K562 (cell line): ENCODE measurements around the gene BARHL2. TPM values are rescaled to one million over a fixed set of nuclear protein-coding genes. Genes with fewer than 3 reads are reported as not detected.

Source experiments
- ATAC-seq: fragments of 200-7000 bp; cut with Tn5 transposase; 3 replicates; pipeline ENCODE4 v1.9.1; 2020; ENCODE audit warnings: moderate library complexity
- BruUV-seq: library from RNA; stranded (reverse); fragments of 400-500 nt; replicated peaks from 2 replicates; lab custom pipeline; 2021; lab: Mats Ljungman, UMichigan
- CTCF ChIA-PET: fragments of 300-600 bp; formaldehyde crosslinking; extraction: SDS; loops from one replicate; lab custom pipeline; 2021; ENCODE audit warnings: low intra/inter-chr PET ratio; lab: Yijun Ruan, JAX
- POLR2A ChIA-PET: fragments of 300-600, 350-650 bp; sonication (Branson Sonifier 250); formaldehyde crosslinking; extraction: SDS; loops from one replicate; lab custom pipeline; 2021; ENCODE audit warnings: antibody characterized with exemption, inconsistent platforms; lab: Yijun Ruan, JAX
- DNase-seq, 4 experiments: peaks; one replicate each; pipeline versions ENCODE4 v3.0.0 to v3.0.0-alpha.2; 2011 to 2018; ENCODE audit warnings: low spot score in 3 of 4, mixed read lengths in 3 of 4; ENCODE audit errors: extremely low read depth in 1 of 4
- FAIRE-seq: peaks from 2 replicates; lab custom pipeline; 2011; peaks lifted over from hg19 to GRCh38; lab: Jason Lieb, UNC
- H2AFZ ChIP-seq: 2 replicates; pipeline ENCODE4 v1.6.0; 2011; ENCODE audit warnings: low read depth, low read length, control low read depth, inconsistent platforms
- H3K27ac ChIP-seq: fragments of 200-600 bp; 3 replicates; pipeline ENCODE4 v1.8.0; 2011; ENCODE audit warnings: low read depth, mild to moderate bottlenecking, control low read depth, inconsistent platforms, low read length, moderate library complexity, mixed read lengths; ENCODE audit errors: extremely low read depth
- H3K27me3 ChIP-seq, 2 experiments: fragments of 300-600 bp in 1 of 2; 2 replicates in 1 of 2; 3 replicates in 1 of 2; pipeline versions ENCODE4 v1.6.0 to v1.8.0; 2011; ENCODE audit warnings: inconsistent platforms in 2 of 2, low read length in 2 of 2, mild to moderate bottlenecking in 1 of 2, mixed read lengths in 1 of 2, moderate library complexity in 1 of 2; ENCODE audit not compliant: control insufficient read depth in 2 of 2, insufficient read depth in 2 of 2
- H3K36me3 ChIP-seq: fragments of 300-600 bp; 3 replicates; pipeline ENCODE4 v1.8.0; 2011; ENCODE audit warnings: mild to moderate bottlenecking, low read length, inconsistent platforms; ENCODE audit not compliant: control insufficient read depth, insufficient read depth
- H3K4me1 ChIP-seq, 2 experiments: fragments of 200-600 bp in 1 of 2; replicated peaks in 1 of 2; 2 replicates in 1 of 2; 3 replicates in 1 of 2; pipeline versions ENCODE4 v1.5.1 to v1.8.0; 2011; ENCODE audit warnings: inconsistent platforms in 2 of 2, low read length in 2 of 2, mild to moderate bottlenecking in 1 of 2, mixed read lengths in 1 of 2, moderate library complexity in 1 of 2; ENCODE audit not compliant: control insufficient read depth in 2 of 2, insufficient read depth in 2 of 2
- H3K4me2 ChIP-seq: 2 replicates; pipeline ENCODE4 v1.6.1; 2011; ENCODE audit warnings: low read length, control low read depth, inconsistent platforms, mixed read lengths; ENCODE audit not compliant: insufficient read depth
- H3K4me3 ChIP-seq: fragments of 200-600 bp; sonication (generic), shearing (Covaris generic); 2 replicates; pipeline ENCODE4 v1.5.1; 2016; ENCODE audit warnings: control low read depth, inconsistent platforms
- H3K79me2 ChIP-seq: fragments of 200-600 bp; 3 replicates; pipeline ENCODE4 v1.8.0; 2011; ENCODE audit warnings: low read length, inconsistent platforms; ENCODE audit not compliant: control insufficient read depth, insufficient read depth
- H3K9ac ChIP-seq, 2 experiments: 2 replicates each; pipeline versions ENCODE4 v1.6.0 to v1.6.1; 2011; ENCODE audit warnings: low read depth in 2 of 2, low read length in 2 of 2, control low read depth in 1 of 2, inconsistent platforms in 1 of 2, mild to moderate bottlenecking in 1 of 2, mixed read lengths in 1 of 2; ENCODE audit not compliant: insufficient read depth in 1 of 2
- H3K9me1 ChIP-seq: one replicate; pipeline ENCODE4 v1.6.0; 2011; ENCODE audit warnings: inconsistent platforms, mild to moderate bottlenecking, low read length, moderate library complexity; ENCODE audit not compliant: control insufficient read depth, insufficient read depth
- H3K9me3 ChIP-seq: replicated peaks from 2 replicates; pipeline ENCODE4 v1.5.1; 2011; ENCODE audit warnings: low read depth, low read length, inconsistent platforms; ENCODE audit not compliant: control insufficient read depth, insufficient read depth
- H4K20me1 ChIP-seq: replicated peaks from 2 replicates; pipeline ENCODE4 v1.6.1; 2011; ENCODE audit warnings: low read length, inconsistent platforms, mixed read lengths; ENCODE audit not compliant: control insufficient read depth, insufficient read depth
- ADNP ChIP-seq: fragments of 200-800 bp; sonication (Bioruptor generic); IDR thresholded peaks from 2 replicates; pipeline ENCODE4 v1.6.1; 2016; ENCODE audit warnings: missing genetic modification characterization, missing compliant biosample characterization
- CBFB ChIP-seq: sonication (generic); formaldehyde crosslinking; IDR thresholded peaks from 2 replicates; pipeline ENCODE4 v1.4.0; 2020; ENCODE audit warnings: mild to moderate bottlenecking, missing genetic modification reagents
- CBX3 ChIP-seq, 2 experiments: IDR thresholded peaks; 1 replicate in 1 of 2; 2 replicates in 1 of 2; pipeline ENCODE4 v1.6.1; 2012; ENCODE audit warnings: inconsistent platforms in 2 of 2, low read length in 2 of 2, borderline replicate concordance in 1 of 2, control low read depth in 1 of 2
- KDM1A ChIP-seq, 2 experiments: fragments of 450-650 bp; IDR thresholded peaks; 2 replicates each; pipeline ENCODE4 v1.6.1; 2016; ENCODE audit warnings: mild to moderate bottlenecking in 2 of 2
- MAFK ChIP-seq: IDR thresholded peaks from 2 replicates; pipeline ENCODE4 v1.6.1; 2011; ENCODE audit warnings: low read length, improper control_type of control experiment
- SNAPC5 ChIP-seq: fragments of 250-450 bp; sonication (Bioruptor Pico); IDR thresholded peaks from 2 replicates; pipeline ENCODE4 v1.8.0; 2021; ENCODE audit warnings: moderate library complexity, mild to moderate bottlenecking, inconsistent platforms
- ZFP91 ChIP-seq: sonication (generic); formaldehyde crosslinking; IDR thresholded peaks from 2 replicates; pipeline ENCODE4 v1.8.0; 2022; ENCODE audit warnings: mild to moderate bottlenecking, missing genetic modification reagents
- WGBS: fragments of 100-300 bp; shearing (Covaris generic); methylation state at CpG from one replicate; pipeline ENCODE4 v1.1.6; 2016; ENCODE audit warnings: low coverage, mixed read lengths; ENCODE audit not compliant: insufficient coverage; ENCODE audit errors: missing lambda C conversion rate; 5-methylcytosine and 5-hydroxymethylcytosine counted together
- in situ Hi-C: fragments of 300-500 bp; cut with MboI; formaldehyde crosslinking; loops from 4 replicates; pipeline ENCODE4 v1.15.0; 2018; ENCODE audit warnings: inconsistent platforms, mixed read lengths
- intact Hi-C: fragments of 100-400 bp; cut with micrococcal nuclease; formaldehyde crosslinking; loops from 2 replicates; pipeline ENCODE4 v1.14.2; 2022
- polyA plus RNA-seq, 8 experiments: library from polyadenylated mRNA; depleted of rRNA in 4 of 8; stranded (reverse) in 5 of 8; unstranded in 3 of 8; fragments of >200 nt; fragmentation: Nextera tagmentation in 2 of 8; fragmentation: Illumina TruSeq in 1 of 8; extraction: Ambion mirVana in 2 of 8; extraction: Trizol in 1 of 8; gene quantifications; 2 replicates each; pipeline versions ENCODE4 v1.2.1 to v1.2.3, GENCODE V29; 2011 to 2014; ENCODE audit warnings: inconsistent platforms in 1 of 8, missing spikeins in 1 of 8
- total RNA-seq, 7 experiments: library from RNA; depleted of rRNA in 6 of 7; stranded (reverse); fragments of >200 nt in 6 of 7; fragmentation: Illumina TruSeq in 2 of 7; extraction: Trizol in 2 of 7; gene quantifications; 2 replicates each; pipeline versions ENCODE4 v1.2.1 to v1.2.3, GENCODE V29; 2011 to 2021; ENCODE audit warnings: low replicate concordance in 1 of 7
- TF ChIP-seq, protein P1 (sequence below), 2 experiments: fragments of 450-650 bp in 1 of 2; sonication (generic) in 1 of 2; formaldehyde crosslinking in 1 of 2; IDR thresholded peaks in 1 of 2; conservative IDR thresholded peaks in 1 of 2; 2 replicates each; pipeline versions ENCODE4 v1.6.1 to v1.8.1; 2016 to 2023; ENCODE audit warnings: mild to moderate bottlenecking in 2 of 2, moderate library complexity in 2 of 2, inconsistent platforms in 1 of 2, missing genetic modification reagents in 1 of 2
- TF ChIP-seq, protein P2 (sequence below), 2 experiments: fragments of 450-650 bp in 1 of 2; IDR thresholded peaks; 2 replicates each; pipeline ENCODE4 v1.6.1; 2011 to 2017; ENCODE audit warnings: low read depth in 2 of 2, antibody characterized with exemption in 1 of 2, borderline replicate concordance in 1 of 2, low read length in 1 of 2, mild to moderate bottlenecking in 1 of 2, mixed read lengths in 1 of 2; ENCODE audit not compliant: control insufficient read depth in 1 of 2

The BARHL2 gene
- total and polyA plus RNA-seq, 9 of the 15 experiments (the other 6 are each of a cell fraction or from before 2014, with no cell fraction given): 0.06 to 0.11 (median 0.09) TPM; not detected in 6

GRCh38 chr1:90745972-90746371 is 28.9 kb upstream of the BARHL2 start:
- H3K27ac ChIP-seq: no peak overlapping the region
- CTCF ChIA-PET: no interaction called here
- no peaks in the 10 kb centered on the region for H3K36me3 ChIP-seq
- POLR2A ChIA-PET: no interaction called here
- ATAC-seq: no peak
- no peaks in the 10 kb centered on the region for H3K9me3 ChIP-seq
- peaks cover 0 to 13% of the 10 kb centered on the region in 2 experiments; a peak in 3 of 5 replicates for H3K4me1 ChIP-seq
- TF ChIP-seq, protein P1, sequence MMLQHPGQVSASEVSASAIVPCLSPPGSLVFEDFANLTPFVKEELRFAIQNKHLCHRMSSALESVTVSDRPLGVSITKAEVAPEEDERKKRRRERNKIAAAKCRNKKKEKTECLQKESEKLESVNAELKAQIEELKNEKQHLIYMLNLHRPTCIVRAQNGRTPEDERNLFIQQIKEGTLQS (IDR thresholded peaks at IDR 0.05): peak; percentile 60
- TF ChIP-seq, protein P1 (CRISPR knock-in tag; conservative IDR thresholded peaks at IDR 0.05): no peak
- TF ChIP-seq SNAPC5 (CRISPR knock-in tag) (no peak), ADNP (no peak)
- H3K4me3 ChIP-seq: no peak overlapping the region
- in situ Hi-C loops (no loop called here), intact Hi-C loops (no loop called here)
- H3K4me2 ChIP-seq: no peak overlapping the region
- H2AFZ ChIP-seq: no peak overlapping the region
- WGBS: 61% methylated on average over 2 of the region's 2 CpGs
- DNase-seq: no peak
- no peaks in the 10 kb centered on the region for H3K9me1 ChIP-seq
- no peak for FAIRE-seq
- H3K9ac ChIP-seq: no peak overlapping the region
- no peaks in the 10 kb centered on the region for H3K79me2 ChIP-seq
- H4K20me1 ChIP-seq: no peaks in the 10 kb centered on the region
- BruUV-seq: no TSS peak
- H3K27me3 ChIP-seq: no peaks in the 10 kb centered on the region

- no peak overlapping the region for H3K9ac ChIP-seq
- in situ Hi-C loops: no loop called here
- no peaks in the 10 kb centered on the region for H3K79me2 ChIP-seq
- DNase-seq (no peak), FAIRE-seq (no peak), ATAC-seq (no peak)
- H3K27ac ChIP-seq: no peak overlapping the region
- intact Hi-C loops: no loop called here
- CTCF ChIA-PET: no interaction called here
- POLR2A ChIA-PET: no interaction called here
- H3K4me1 ChIP-seq: peaks cover 6 to 11% of the 10 kb centered on the region in 2 experiments; a peak in 4 of 5 replicates
- H3K9me3 ChIP-seq: no peaks in the 10 kb centered on the region
- BruUV-seq: no TSS peak
- H3K4me3 ChIP-seq: no peak overlapping the region
- no peak overlapping the region for H3K4me2 ChIP-seq
- no peak overlapping the region for H2AFZ ChIP-seq
- no peaks in the 10 kb centered on the region for H3K36me3 ChIP-seq
- WGBS: 24% methylated on average over 3 of the region's 3 CpGs
- no peaks in the 10 kb centered on the region for H4K20me1 ChIP-seq
- peaks cover 0 to 2% of the 10 kb centered on the region in 2 experiments; a peak in 2 of 5 replicates for H3K27me3 ChIP-seq
- H3K9me1 ChIP-seq: no peaks in the 10 kb centered on the region
- TF ChIP-seq, protein P2, sequence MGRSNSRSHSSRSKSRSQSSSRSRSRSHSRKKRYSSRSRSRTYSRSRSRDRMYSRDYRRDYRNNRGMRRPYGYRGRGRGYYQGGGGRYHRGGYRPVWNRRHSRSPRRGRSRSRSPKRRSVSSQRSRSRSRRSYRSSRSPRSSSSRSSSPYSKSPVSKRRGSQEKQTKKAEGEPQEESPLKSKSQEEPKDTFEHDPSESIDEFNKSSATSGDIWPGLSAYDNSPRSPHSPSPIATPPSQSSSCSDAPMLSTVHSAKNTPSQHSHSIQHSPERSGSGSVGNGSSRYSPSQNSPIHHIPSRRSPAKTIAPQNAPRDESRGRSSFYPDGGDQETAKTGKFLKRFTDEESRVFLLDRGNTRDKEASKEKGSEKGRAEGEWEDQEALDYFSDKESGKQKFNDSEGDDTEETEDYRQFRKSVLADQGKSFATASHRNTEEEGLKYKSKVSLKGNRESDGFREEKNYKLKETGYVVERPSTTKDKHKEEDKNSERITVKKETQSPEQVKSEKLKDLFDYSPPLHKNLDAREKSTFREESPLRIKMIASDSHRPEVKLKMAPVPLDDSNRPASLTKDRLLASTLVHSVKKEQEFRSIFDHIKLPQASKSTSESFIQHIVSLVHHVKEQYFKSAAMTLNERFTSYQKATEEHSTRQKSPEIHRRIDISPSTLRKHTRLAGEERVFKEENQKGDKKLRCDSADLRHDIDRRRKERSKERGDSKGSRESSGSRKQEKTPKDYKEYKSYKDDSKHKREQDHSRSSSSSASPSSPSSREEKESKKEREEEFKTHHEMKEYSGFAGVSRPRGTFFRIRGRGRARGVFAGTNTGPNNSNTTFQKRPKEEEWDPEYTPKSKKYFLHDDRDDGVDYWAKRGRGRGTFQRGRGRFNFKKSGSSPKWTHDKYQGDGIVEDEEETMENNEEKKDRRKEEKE (IDR thresholded peaks at IDR 0.05; ENCODE audit: borderline replicate concordance in 1 of 2, control insufficient read depth in 1 of 2, low read depth in 2 of 2, low read length in 1 of 2): no peak
- TF ChIP-seq MAFK: no peak
- no peak for TF ChIP-seq KDM1A (IDR thresholded peaks at IDR 0.05)
- no peak for TF ChIP-seq CBFB (CRISPR knock-in tag)
- no peak for TF ChIP-seq ZFP91
- TF ChIP-seq CBX3 (IDR thresholded peaks at IDR 0.05; ENCODE audit: borderline replicate concordance in 1 of 2, low read length in 2 of 2): no peak
Observed at GRCh38 chr1:90732136-90732535, 15.0 kb upstream of the BARHL2 start.
